Mammary epithelial cell (primary cell): ENCODE results near the gene PSKH1.

ENCODE experiments used
- CTCF ChIP-seq, 2 donors: IDR thresholded peaks in 1 of 2; conservative IDR thresholded peaks in 1 of 2; 2 replicates each; pipeline ENCODE4 v1.5.1; 2011 to 2012; ENCODE audit warnings: inconsistent platforms in 2 of 2, low read length in 2 of 2, mild to moderate bottlenecking in 2 of 2, control low read depth in 1 of 2, low read depth in 1 of 2; ENCODE audit not compliant: insufficient read depth in 1 of 2; ENCODE audit errors: extremely low read depth in 1 of 2
- EZH2 ChIP-seq: IDR thresholded peaks from 2 replicates; pipeline ENCODE4 v1.6.1; 2012; ENCODE audit warnings: low read length, inconsistent platforms, borderline replicate concordance

GRCh38 chr16:67942510-67943255 is 49.6 kb downstream of the PSKH1 start:
- TF ChIP-seq CTCF (conservative IDR thresholded peaks at IDR 0.05 in 1 of 2, IDR thresholded peaks at IDR 0.05 in 1 of 2; ENCODE audit: extremely low read depth in 1 of 2, insufficient read depth in 1 of 2, low read depth in 1 of 2, low read length in 2 of 2) (no peak), EZH2 (no peak)
